OCI-LY3 (cell line): ENCODE results near the gene HOXC6.

Source experiments
- H2AFZ ChIP-seq: fragments of 200-600, 300-600 bp; shearing (Covaris generic); 2 replicates; pipeline ENCODE4 v1.6.0; 2014; ENCODE audit warnings: antibody characterized with exemption, low read depth, low read length
- H3K27ac ChIP-seq: fragments of 200-600, 300-600 bp; sonication (generic); 2 replicates; pipeline ENCODE4 v1.5.1; 2014; ENCODE audit warnings: mild to moderate bottlenecking, low read length, moderate library complexity, mixed read lengths
- H3K27me3 ChIP-seq: fragments of 200-600, 300-600 bp; sonication (generic); 2 replicates; pipeline ENCODE4 v1.6.1; 2014; ENCODE audit warnings: low read depth, low read length, mixed read lengths
- H3K36me3 ChIP-seq: fragments of 200-600, 300-600 bp; sonication (generic); replicated peaks from 2 replicates; pipeline ENCODE3; 2014; ENCODE audit warnings: low read depth, low read length, mixed read lengths
- H3K4me1 ChIP-seq: fragments of 300-600, 200-600 bp; sonication (generic); 2 replicates; pipeline ENCODE4 v1.6.1; 2014; ENCODE audit warnings: low read length, mixed read lengths
- H3K4me2 ChIP-seq: fragments of 200-600, 300-600 bp; sonication (generic); 2 replicates; pipeline ENCODE4 v1.6.1; 2014; ENCODE audit warnings: low read length, mixed read lengths
- H3K4me3 ChIP-seq: fragments of 300-600, 200-600 bp; sonication (generic); 2 replicates; pipeline ENCODE4 v1.5.1; 2014; ENCODE audit warnings: antibody characterized with exemption, mild to moderate bottlenecking, low read length, moderate library complexity
- H3K79me2 ChIP-seq: fragments of 300-600, 200-600 bp; shearing (Covaris generic); 2 replicates; pipeline ENCODE4 v1.6.1; 2014; ENCODE audit warnings: mild to moderate bottlenecking, low read length, mixed read lengths
- H3K9ac ChIP-seq: fragments of 300-600, 200-600 bp; shearing (Covaris generic); 2 replicates; pipeline ENCODE4 v1.6.0; 2014; ENCODE audit warnings: mild to moderate bottlenecking, low read length, moderate library complexity
- H3K9me3 ChIP-seq: fragments of 200-600, 300-600 bp; shearing (Covaris generic); 2 replicates; pipeline ENCODE4 v1.6.1; 2014; ENCODE audit warnings: low read length, mixed read lengths; ENCODE audit not compliant: insufficient read depth
- H4K20me1 ChIP-seq: fragments of 200-600, 300-600 bp; sonication (generic); 2 replicates; pipeline ENCODE4 v1.6.1; 2016; ENCODE audit warnings: low read length, mixed read lengths; ENCODE audit not compliant: insufficient read depth
- CTCF ChIP-seq: fragments of 200-600, 300-600 bp; sonication (generic); IDR thresholded peaks from 2 replicates; pipeline ENCODE4 v1.5.1; 2014; ENCODE audit warnings: antibody characterized with exemption, low read length, low read depth
- EZH2phosphoT487 ChIP-seq: fragments of 200-600 bp; shearing (Covaris generic); IDR thresholded peaks from 2 replicates; pipeline ENCODE4 v1.6.1; 2018; ENCODE audit warnings: antibody characterized with exemption, mixed run types, low read depth

HOXC6 gene

DNA sequence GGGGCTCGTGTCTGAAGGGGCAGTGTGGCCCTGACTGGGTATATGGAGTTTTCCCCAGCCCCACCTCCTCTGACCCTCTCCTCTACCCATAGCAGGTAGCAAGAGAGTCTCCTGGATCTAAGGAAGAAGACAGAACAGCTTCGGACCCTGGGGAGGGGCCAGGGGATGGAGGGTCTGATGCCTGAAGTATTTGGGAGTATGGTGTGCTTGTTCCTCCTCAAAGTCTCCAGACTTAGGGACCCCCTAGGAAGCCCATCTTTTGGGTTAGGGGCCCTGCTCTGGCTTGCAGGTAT is 20.0 kb upstream of the HOXC6 start:
- H3K27me3 ChIP-seq = peaks cover 55% of the 10 kb centered on the region
- H4K20me1 ChIP-seq = no peaks in the 10 kb centered on the region
- H3K36me3 ChIP-seq = no peaks in the 10 kb centered on the region
- H3K9me3 ChIP-seq = no peaks in the 10 kb centered on the region
- H3K4me3 ChIP-seq = peak overlapping the region; percentile 79; the same call in 1 of the 2 replicates
- H2AFZ ChIP-seq = no peak overlapping the region
- TF ChIP-seq CTCF (no peak), EZH2phosphoT487 (no peak)
- H3K9ac ChIP-seq = no peak overlapping the region
- H3K79me2 ChIP-seq = no peaks in the 10 kb centered on the region
- H3K27ac ChIP-seq = no peak overlapping the region
- H3K4me2 ChIP-seq = peak overlapping the region; percentile 73
- peaks cover 43% of the 10 kb centered on the region for H3K4me1 ChIP-seq

- H3K27ac ChIP-seq = no peak overlapping the region
- no peaks in the 10 kb centered on the region for H3K79me2 ChIP-seq
- H3K9ac ChIP-seq = peak overlapping the region; percentile 54
- peak overlapping the region; percentile 73 for H3K4me2 ChIP-seq
- peak overlapping the region; percentile 79 for H3K4me3 ChIP-seq
- H3K36me3 ChIP-seq = no peaks in the 10 kb centered on the region
- H3K9me3 ChIP-seq = no peaks in the 10 kb centered on the region
- no peaks in the 10 kb centered on the region for H4K20me1 ChIP-seq
- TF ChIP-seq CTCF (no peak), EZH2phosphoT487 (no peak)
- peaks cover 55% of the 10 kb centered on the region for H3K27me3 ChIP-seq
- H2AFZ ChIP-seq = peak overlapping the region; percentile 53; the same call in 1 of the 2 replicates
- peaks cover 35% of the 10 kb centered on the region for H3K4me1 ChIP-seq
These were observed 18.8 kb upstream of the HOXC6 start for GRCh38 chr12:54009171-54010052.

- no peak for TF ChIP-seq CTCF
- no peak overlapping the region for H3K27ac ChIP-seq
- H3K9ac ChIP-seq = no peak overlapping the region
These were observed 17.9 kb upstream of the HOXC6 start for GRCh38 chr12:54010053-54010971.

More at GRCh38 chr12:54010053-54010971, 17.9 kb upstream of the HOXC6 start:
- no peaks in the 10 kb centered on the region for H4K20me1 ChIP-seq
- no peaks in the 10 kb centered on the region for H3K79me2 ChIP-seq
- H3K4me1 ChIP-seq = peaks cover 34% of the 10 kb centered on the region
- H3K27me3 ChIP-seq = peaks cover 52% of the 10 kb centered on the region
- H3K9me3 ChIP-seq = no peaks in the 10 kb centered on the region
- no peaks in the 10 kb centered on the region for H3K36me3 ChIP-seq
- H3K4me2 ChIP-seq = peak overlapping the region; percentile 73
- peak overlapping the region; percentile 79 for H3K4me3 ChIP-seq
- H2AFZ ChIP-seq = no peak overlapping the region
